Embryonic facial prominence (tissue), 1 donor: Measurements from ENCODE around the gene WHRN.

ENCODE experiments used
- DNase-seq: peaks from one replicate; pipeline ENCODE4 v3.0.0-alpha.2; 2016; ENCODE audit errors: extremely low spot score

The WHRN gene

GRCh38 chr9:114382699-114383520, 122.4 kb downstream of the WHRN start:
- no peak for DNase-seq

DNA sequence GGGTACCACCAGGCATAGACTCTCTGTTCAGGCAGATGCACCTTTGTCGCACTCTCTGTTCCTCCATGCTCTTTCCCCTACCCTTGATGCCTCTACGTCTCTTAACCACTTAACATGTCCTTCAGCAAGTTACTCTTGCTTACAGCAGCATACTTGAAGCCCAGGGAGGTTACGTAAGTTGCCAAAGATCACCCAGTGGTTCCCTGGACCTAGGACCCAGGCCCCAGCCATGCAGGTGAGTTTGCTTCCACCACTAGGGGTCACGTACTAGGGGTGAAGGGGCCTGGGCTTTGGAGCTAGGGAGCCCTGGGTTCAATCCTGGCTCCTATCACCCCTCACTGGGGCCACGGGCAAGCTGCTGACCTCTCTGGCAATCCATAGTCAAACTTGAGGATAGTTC, 126.4 kb downstream of the WHRN start:
- DNase-seq, result no peak

DNA sequence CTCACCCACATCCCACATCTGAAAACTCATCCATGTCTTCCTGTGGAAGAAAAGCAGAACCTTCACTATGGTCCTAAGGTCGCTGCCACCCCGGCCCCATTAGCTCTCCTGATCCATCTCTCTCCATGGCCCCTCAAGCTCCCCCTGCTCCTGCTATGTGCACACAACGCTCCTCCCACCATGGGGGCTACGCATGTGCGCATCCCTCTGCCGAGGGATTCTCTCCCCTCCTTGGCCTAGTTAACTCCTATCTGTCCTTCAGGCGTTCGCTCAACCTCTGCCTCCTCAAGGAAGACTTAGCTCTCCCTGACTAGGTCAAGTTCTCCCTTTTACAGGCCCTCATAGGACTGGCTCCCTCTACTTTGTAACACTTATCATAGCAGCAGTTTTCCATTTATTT, 127.3 kb downstream of the WHRN start:
- no peak for DNase-seq

- no peak for DNase-seq
These were observed 128.5 kb downstream of the WHRN start for GRCh38 chr9:114376586-114377445.

GRCh38 chr9:114375386-114376175, 129.7 kb downstream of the WHRN start:
- no peak for DNase-seq

DNA sequence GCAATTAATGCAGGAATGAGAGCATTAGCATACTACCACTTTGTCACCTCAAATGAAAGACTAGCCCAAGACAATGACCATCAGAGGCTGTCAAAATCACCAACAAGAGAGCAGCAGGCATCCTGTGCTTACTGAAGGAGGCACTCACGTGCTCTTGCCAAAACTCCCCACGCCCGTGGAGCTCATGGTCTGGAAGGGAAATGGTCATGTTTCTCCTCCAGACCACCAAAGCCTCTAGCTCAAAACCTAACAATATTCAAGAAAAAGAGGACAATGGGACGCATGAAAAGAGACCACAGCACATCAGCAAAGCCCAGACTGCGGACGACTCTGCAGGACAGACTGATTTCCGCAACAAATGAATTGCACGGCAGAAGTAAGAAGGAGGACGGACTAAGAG, 130.3 kb downstream of the WHRN start:
- no peak for DNase-seq

GRCh38 chr9:114373960-114374730, 131.1 kb downstream of the WHRN start:
- DNase-seq, result no peak

- no peak for DNase-seq
These were observed 132.3 kb downstream of the WHRN start for GRCh38 chr9:114372921-114373448.

DNA sequence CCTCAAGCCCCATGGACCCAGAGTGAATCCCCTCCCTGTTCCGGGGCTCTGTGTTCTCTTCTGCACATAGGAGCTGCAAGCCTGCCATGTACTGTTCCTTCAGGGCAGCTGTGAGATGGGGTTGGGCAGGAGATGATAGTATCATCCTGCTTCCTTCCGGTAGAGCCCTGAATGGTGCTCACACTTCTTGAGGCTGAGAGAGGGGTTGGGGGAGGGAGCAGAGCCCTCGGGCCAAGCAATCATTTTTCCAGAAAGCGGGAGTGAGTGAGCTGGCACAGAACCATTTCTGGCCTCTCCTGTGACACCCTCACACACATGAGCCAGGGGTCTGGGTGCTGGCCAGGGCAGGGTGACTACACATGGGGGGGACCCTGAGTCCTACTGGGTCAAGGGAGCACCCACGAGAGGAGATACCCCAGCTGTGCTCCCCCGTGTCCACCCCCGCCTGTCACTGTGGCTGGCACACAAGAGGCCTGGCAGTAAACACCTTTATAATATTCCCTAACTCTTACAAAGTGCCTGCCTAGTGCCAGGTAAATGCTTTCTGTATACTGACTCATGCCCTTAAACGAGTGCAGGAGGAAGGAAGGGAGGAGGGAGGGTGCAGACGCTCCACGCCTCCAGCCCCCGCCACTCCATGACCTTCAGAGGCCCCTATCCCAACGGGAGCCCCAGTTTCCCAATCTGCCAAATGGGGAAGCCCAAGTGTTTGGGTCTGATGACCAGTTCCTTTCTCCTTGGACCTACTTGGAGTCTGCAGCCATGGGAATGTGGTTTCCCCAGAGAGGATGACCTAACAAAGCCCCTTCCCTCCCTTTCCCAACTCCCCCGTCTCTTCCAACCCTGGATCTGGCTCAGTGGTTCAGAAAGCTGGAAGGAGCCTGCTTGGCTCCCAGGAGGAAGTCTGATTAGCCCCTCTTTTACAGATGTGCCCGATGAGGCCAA, 133.0 kb downstream of the WHRN start:
- DNase-seq, result no peak

- DNase-seq, result no peak
These were observed 133.8 kb downstream of the WHRN start for GRCh38 chr9:114371343-114371944.

DNA sequence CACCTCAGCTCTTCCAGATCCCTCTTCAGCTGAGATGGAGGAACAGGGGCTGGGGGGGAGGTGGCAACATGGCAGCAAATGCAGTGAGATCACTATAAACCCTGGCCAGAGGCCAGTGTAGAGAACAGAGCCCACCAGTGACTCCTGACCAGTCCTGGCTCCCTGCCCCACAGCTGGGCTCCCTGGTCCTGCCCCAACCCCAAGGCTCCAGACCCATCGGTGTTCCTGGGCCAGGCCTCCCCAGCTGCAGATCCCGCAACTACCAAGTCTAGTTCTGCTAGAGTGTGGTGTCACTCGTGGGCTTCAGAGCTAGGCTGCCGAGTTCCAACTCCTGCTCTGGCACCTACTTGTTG, 134.3 kb downstream of the WHRN start:
- DNase-seq, result no peak

DNA sequence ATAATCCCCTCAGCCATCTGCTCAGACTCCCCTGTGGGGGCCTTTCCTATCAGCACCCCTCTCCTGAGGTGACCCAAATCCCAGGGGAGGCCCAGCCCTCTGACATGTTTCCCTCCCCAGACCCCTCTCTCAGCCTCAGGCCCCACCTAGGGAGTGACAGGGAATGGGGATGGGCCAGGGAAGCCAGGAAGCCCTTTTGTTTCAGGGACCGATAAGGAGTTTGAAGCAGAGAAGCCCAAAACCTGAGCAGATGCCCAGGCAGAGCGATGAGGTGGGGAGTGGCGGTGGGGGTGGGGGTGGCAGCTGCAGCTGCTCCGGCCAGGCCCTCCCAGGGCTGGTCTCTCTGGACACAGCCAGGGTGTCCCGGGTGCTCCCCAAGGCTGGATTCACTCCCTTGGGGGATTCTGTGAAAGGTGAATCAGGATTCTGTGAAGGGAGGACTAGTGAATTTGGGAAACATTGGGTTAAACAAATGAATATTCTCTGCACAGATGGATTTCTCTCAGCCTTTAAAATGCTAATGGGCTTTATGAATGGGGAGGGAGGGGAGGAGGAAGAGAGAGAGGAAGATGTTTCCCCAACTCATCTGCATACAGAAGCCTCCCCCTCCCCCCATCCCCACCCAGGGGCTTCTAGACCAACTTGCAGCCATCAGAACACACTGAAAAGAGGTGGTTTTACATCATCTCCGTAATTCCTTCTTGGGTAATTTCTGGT, 134.9 kb downstream of the WHRN start:
- no peak for DNase-seq

GRCh38 chr9:114369216-114370130, 135.8 kb downstream of the WHRN start:
- no peak for DNase-seq

DNA sequence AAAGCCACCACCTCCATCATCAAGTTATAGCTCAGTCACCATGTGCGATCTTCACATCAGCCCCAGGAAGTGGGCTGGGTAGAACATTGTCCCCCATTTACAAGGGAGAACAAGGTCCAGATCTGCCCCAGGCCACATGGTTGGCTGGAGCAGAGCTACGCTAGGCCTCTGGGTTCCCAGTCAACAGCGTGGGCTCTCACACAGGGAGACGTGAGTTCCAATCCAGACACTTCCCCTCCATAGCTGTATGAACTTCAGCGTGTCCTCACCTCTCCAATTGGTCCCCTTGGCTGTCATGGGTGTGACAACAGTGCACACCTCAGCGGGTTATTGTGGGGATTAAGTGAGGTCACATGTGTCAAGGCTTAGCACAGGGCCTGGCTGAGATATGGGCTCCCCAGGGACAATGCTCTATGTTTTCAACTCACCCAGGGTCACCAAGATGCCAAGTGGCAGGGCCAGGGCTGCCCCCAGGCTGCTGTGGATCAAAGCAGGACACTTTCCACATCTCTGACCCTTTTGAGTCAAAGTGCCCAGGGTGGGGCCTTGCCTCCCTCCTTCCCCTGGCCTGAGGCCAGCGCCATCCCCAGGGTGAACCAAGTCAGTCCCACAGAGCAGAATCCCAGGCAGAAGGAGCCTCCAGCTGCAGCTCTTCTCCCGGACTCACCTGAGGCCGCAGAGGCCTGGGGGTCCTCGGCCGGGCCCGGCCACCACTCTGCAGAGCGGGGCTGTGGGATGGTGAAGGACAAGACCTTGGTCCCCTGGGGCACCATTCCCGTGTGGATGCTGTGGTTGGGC, 137.3 kb downstream of the WHRN start:
- DNase-seq, result no peak

DNA sequence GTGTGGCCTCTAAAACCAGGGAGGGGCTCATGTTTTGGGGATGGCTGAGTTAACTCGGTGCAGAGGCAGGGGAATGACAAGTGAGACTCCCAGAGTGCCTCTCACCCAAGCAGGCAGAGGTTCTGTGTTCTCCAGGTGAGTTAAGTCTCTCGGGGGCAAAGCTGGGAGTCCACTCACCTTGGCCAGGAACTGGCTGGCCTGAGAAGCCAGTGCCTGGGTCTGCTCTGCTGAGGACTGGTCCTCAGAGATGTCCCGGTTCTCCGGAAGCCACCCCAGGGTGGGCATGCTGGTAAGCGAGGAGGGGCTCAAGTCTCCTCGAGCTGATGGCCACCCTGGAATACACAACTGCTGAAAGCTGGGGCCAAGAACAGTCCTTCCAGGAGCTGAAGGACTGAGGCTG, 137.9 kb downstream of the WHRN start:
- no peak for DNase-seq

- no peak for DNase-seq
These were observed 138.7 kb downstream of the WHRN start for GRCh38 chr9:114366334-114367128.
